ENCODE results near the gene NR1H2.
"Not testable (repeated sequence)": the region's sequence is repeated elsewhere in the genome, so short reads cannot be mapped to it uniquely, and the experiment has no call there.

Gene NR1H2

GRCh38 chr19:50376166-50377050, at the start of gene NR1H2:
Gene NR1H2 (plus strand): TSS chr19:50376457. CDS start chr19:50377606, 1,149 bp downstream.
- DNase-seq: peak; percentile 94 to 95

- DNase-seq: no peak
These were observed 49.2 kb upstream of the NR1H2 start for GRCh38 chr19:50327013-50327412.

GRCh38 chr19:50327461-50328223, 48.6 kb upstream of the NR1H2 start:
- DNase-seq: no peak

- DNase-seq: peak in 1 of 2 donors; percentile 40
These were observed 47.9 kb upstream of the NR1H2 start for GRCh38 chr19:50328224-50328872.

GRCh38 chr19:50328873-50329145, 47.4 kb upstream of the NR1H2 start:
- DNase-seq: no peak

- DNase-seq: peak; percentile 93 to 96
These were observed 46.9 kb upstream of the NR1H2 start, which contains the start of gene KCNC3 for GRCh38 chr19:50329146-50329925. Gene KCNC3 (minus strand): TSS chr19:50329377. CDS start chr19:50329082, 295 bp downstream.

GRCh38 chr19:50329926-50330294, 46.3 kb upstream of the NR1H2 start:
- not testable (repeated sequence) for DNase-seq

- peak; percentile 75 to 83 for DNase-seq
These were observed 45.7 kb upstream of the NR1H2 start for GRCh38 chr19:50330365-50331078.

GRCh38 chr19:50331221-50331993, 44.9 kb upstream of the NR1H2 start:
- no peak for DNase-seq

GRCh38 chr19:50331994-50332243, 44.3 kb upstream of the NR1H2 start:
- no peak for DNase-seq

- no peak for DNase-seq
These were observed 43.8 kb upstream of the NR1H2 start for GRCh38 chr19:50332244-50333038.

- peak; percentile 86 to 87 for DNase-seq
These were observed 43.0 kb upstream of the NR1H2 start for GRCh38 chr19:50333235-50333736.

GRCh38 chr19:50333737-50334617, 42.3 kb upstream of the NR1H2 start:
- DNase-seq: peak; percentile 82 to 87

- no peak for DNase-seq
These were observed 41.4 kb upstream of the NR1H2 start for GRCh38 chr19:50334741-50335421.

GRCh38 chr19:50337031-50337430, 39.2 kb upstream of the NR1H2 start:
- DNase-seq: not testable (repeated sequence)

- DNase-seq: no peak
These were observed 35.9 kb upstream of the NR1H2 start for GRCh38 chr19:50340331-50340730.

- no peak for DNase-seq
These were observed 35.1 kb upstream of the NR1H2 start for GRCh38 chr19:50341091-50341564.

GRCh38 chr19:50344661-50345318, 31.5 kb upstream of the NR1H2 start:
- no peak for DNase-seq
